A673 (cell line): ENCODE results near the gene TSPAN4. TPM values are rescaled to one million over a fixed set of nuclear protein-coding genes. Genes with fewer than 3 reads are reported as not detected.

Experiments used
- BruUV-seq: library from RNA; stranded (reverse); fragments of 400-500 nt; replicated peaks from 2 replicates; lab custom pipeline; 2021; lab: Mats Ljungman, UMichigan
- CTCF ChIA-PET: fragments of 300-600 bp; sonication (Branson Sonifier 250); formaldehyde crosslinking; loops from one replicate; lab custom pipeline; 2022; ENCODE audit warnings: antibody characterized with exemption; lab: Charles Lee
- POLR2A ChIA-PET: fragments of 300-600 bp; sonication (Branson Sonifier 250); formaldehyde crosslinking; loops from one replicate; lab custom pipeline; 2022; ENCODE audit warnings: antibody characterized with exemption; ENCODE audit not compliant: low non-redundant PET; lab: Charles Lee
- DNase-seq: peaks from one replicate; pipeline ENCODE4 v3.0.0-alpha.2; 2015; ENCODE audit warnings: low spot score
- H3K27ac ChIP-seq: fragments of 200-600 bp; sonication (generic); 2 replicates; pipeline ENCODE4 v1.5.1; 2016; ENCODE audit warnings: mixed run types, low read depth, mild to moderate bottlenecking, mixed read lengths, antibody characterized with exemption, low read length; ENCODE audit not compliant: poor library complexity, severe bottlenecking
- H3K27me3 ChIP-seq: fragments of 200-600 bp; sonication (generic); replicated peaks from 2 replicates; pipeline ENCODE4 v1.6.1; 2017; ENCODE audit warnings: mixed run types, low read depth, mild to moderate bottlenecking, mixed read lengths, antibody characterized with exemption, low read length; ENCODE audit not compliant: insufficient read depth, poor library complexity
- H3K36me3 ChIP-seq: fragments of 200-600 bp; sonication (generic); 2 replicates; pipeline ENCODE4 v1.6.1; 2016; ENCODE audit warnings: mixed run types, mild to moderate bottlenecking, mixed read lengths, antibody characterized with exemption, low read length; ENCODE audit not compliant: insufficient read depth, poor library complexity, severe bottlenecking
- H3K4me1 ChIP-seq: fragments of 200-600 bp; sonication (generic); 2 replicates; pipeline ENCODE4 v1.6.1; 2017; ENCODE audit warnings: mixed run types, mild to moderate bottlenecking, mixed read lengths, antibody characterized with exemption, low read length; ENCODE audit not compliant: insufficient read depth, poor library complexity, severe bottlenecking
- H3K4me3 ChIP-seq: fragments of 200-600 bp; sonication (generic); 2 replicates; pipeline ENCODE4 v1.5.1; 2016; ENCODE audit warnings: low read depth, mixed run types, mild to moderate bottlenecking, mixed read lengths, low read length; ENCODE audit not compliant: poor library complexity, severe bottlenecking
- H3K9me3 ChIP-seq: fragments of 200-600 bp; sonication (generic); 2 replicates; pipeline ENCODE4 v1.6.1; 2016; ENCODE audit warnings: mixed run types, low read depth, mild to moderate bottlenecking, mixed read lengths, antibody characterized with exemption, low read length; ENCODE audit not compliant: poor library complexity, severe bottlenecking
- CTCF ChIP-seq: fragments of 300-800, 200-600 bp; sonication (generic); conservative IDR thresholded peaks from 2 replicates; pipeline ENCODE4 v1.5.1; 2017; ENCODE audit warnings: low read depth, mild to moderate bottlenecking, antibody characterized with exemption, low read length, moderate library complexity, mixed read lengths
- EZH2 ChIP-seq: fragments of 200-600 bp; sonication (generic); IDR thresholded peaks from 2 replicates; pipeline ENCODE4 v1.6.1; 2017; ENCODE audit warnings: borderline replicate concordance, low read depth, mild to moderate bottlenecking, mixed read lengths, antibody characterized with exemption, low read length; ENCODE audit not compliant: poor library complexity, severe bottlenecking
- intact Hi-C: fragments of 100-400 bp; cut with micrococcal nuclease; formaldehyde crosslinking; loops from one replicate; pipeline ENCODE4 v1.10.0; 2022; ENCODE audit not compliant: unreplicated experiment
- total RNA-seq: library from RNA; stranded (reverse); gene quantifications from 2 replicates; pipeline ENCODE4 v1.2.3, GENCODE V29; 2021

The TSPAN4 gene
- total RNA-seq, 1 experiment from 2014 or later = 17.5 TPM

GRCh38 chr11:898143-898511, 55.5 kb downstream of the TSPAN4 start:
- intact Hi-C loops = no loop called here
- ChIA-PET POLR2A (no interaction called here), CTCF (interaction anchor here (0.5 kb wide), 1 partner anchor 41 kb away, joined by 5 read pairs; no protein-coding TSS in a partner anchor)
- Histone ChIP-seq H3K27me3 (no peaks in the 10 kb centered on the region), H3K4me3 (no peak overlapping the region), H3K36me3 (peaks cover 36% of the 10 kb centered on the region), H3K27ac (peak overlapping the region; percentile 80), H3K4me1 (peaks cover 17% of the 10 kb centered on the region), H3K9me3 (no peaks in the 10 kb centered on the region)
- no TSS peak for BruUV-seq
- peak; percentile 69 for DNase-seq
- peak; percentile 52 for TF ChIP-seq CTCF
- TF ChIP-seq EZH2 = no peak

- ChIA-PET POLR2A (no interaction called here), CTCF (interaction anchor here (0.5 kb wide), 1 partner anchor 41 kb away, joined by 5 read pairs; no protein-coding TSS in a partner anchor)
- Histone ChIP-seq H3K4me1 (peaks cover 17% of the 10 kb centered on the region), H3K27me3 (no peaks in the 10 kb centered on the region), H3K36me3 (peaks cover 36% of the 10 kb centered on the region), H3K4me3 (no peak overlapping the region), H3K27ac (no peak overlapping the region), H3K9me3 (no peaks in the 10 kb centered on the region)
- intact Hi-C loops = no loop called here
- no peak for DNase-seq
- TF ChIP-seq CTCF (no peak), EZH2 (no peak)
- BruUV-seq = no TSS peak
Observed at GRCh38 chr11:898540-899190, 56.0 kb downstream of the TSPAN4 start.

- Histone ChIP-seq H3K4me3 (no peak overlapping the region), H3K27ac (no peak overlapping the region), H3K27me3 (no peaks in the 10 kb centered on the region), H3K4me1 (peaks cover 17% of the 10 kb centered on the region), H3K9me3 (no peaks in the 10 kb centered on the region), H3K36me3 (peaks cover 40% of the 10 kb centered on the region)
- intact Hi-C loops = no loop called here
- DNase-seq = no peak
- TF ChIP-seq EZH2 (no peak), CTCF (no peak)
- CTCF ChIA-PET = no interaction called here
- no TSS peak for BruUV-seq
- POLR2A ChIA-PET = no interaction called here
Observed at GRCh38 chr11:899724-900123, 57.1 kb downstream of the TSPAN4 start.
